Adrenal gland (tissue), 12 donors: ENCODE measurements around the gene STXBP4. TPM values are rescaled to one million over a fixed set of nuclear protein-coding genes. Genes with fewer than 3 reads are reported as not detected.

Experiments
- DNase-seq, 7 donors: peaks; one replicate each; pipeline ENCODE4 v3.0.0-alpha.2; 2019 to 2020
- H3K27ac ChIP-seq, 5 donors: fragments of 200-600 bp; sonication (generic) in 4 of 5; 1 replicate in 3 of 5; 2 replicates in 2 of 5; pipeline versions ENCODE4 v1.5.1 to v1.8.0; 2016 to 2020; ENCODE audit warnings: mild to moderate bottlenecking in 1 of 5
- H3K27me3 ChIP-seq: fragments of 200-600 bp; 2 replicates; pipeline ENCODE4 v1.8.0; 2021
- H3K36me3 ChIP-seq, 2 donors: fragments of 200-600 bp; replicated peaks in 1 of 2; 1 replicate in 1 of 2; 2 replicates in 1 of 2; pipeline versions ENCODE4 v1.5.1 to v1.8.0; 2018 to 2022
- H3K4me1 ChIP-seq, 2 donors: fragments of 200-600 bp; replicated peaks in 1 of 2; 1 replicate in 1 of 2; 2 replicates in 1 of 2; pipeline versions ENCODE4 v1.5.1 to v1.8.0; 2018 to 2021
- H3K4me3 ChIP-seq, 4 donors: fragments of 200-600 bp; sonication (generic) in 3 of 4; one replicate each; pipeline ENCODE4 v1.5.1; 2016 to 2018
- H3K9me3 ChIP-seq, 3 donors: fragments of 200-600 bp; sonication (generic) in 1 of 3; replicated peaks in 1 of 3; 1 replicate in 2 of 3; 2 replicates in 1 of 3; pipeline versions ENCODE4 v1.5.1 to v1.8.0; 2016 to 2021
- CTCF ChIP-seq, 6 experiments: fragments of 450-650 bp in 4 of 6; fragments of 200-600 bp in 2 of 6; sonication (generic) in 1 of 6; IDR thresholded peaks; 1 replicate in 5 of 6; 2 replicates in 1 of 6; pipeline versions ENCODE4 v1.5.1 to v1.8.0; 2016 to 2021; ENCODE audit warnings: antibody characterized with exemption in 6 of 6, mild to moderate bottlenecking in 2 of 6, moderate library complexity in 1 of 6
- POLR2A ChIP-seq, 2 donors: fragments of 450-650 bp; IDR thresholded peaks; one replicate each; pipeline ENCODE4 v1.6.1; 2017; ENCODE audit warnings: antibody characterized with exemption in 2 of 2, mild to moderate bottlenecking in 2 of 2, moderate library complexity in 1 of 2
- WGBS, 4 donors: extraction: QIAGEN DNeasy Blood & Tissue Kit in 2 of 4; methylation state at CpG; one replicate each; pipeline versions ENCODE4 v1.1.5 to v1.1.7; 2013 to 2017; 5-methylcytosine and 5-hydroxymethylcytosine counted together
- intact Hi-C, 2 donors: fragments of 100-400 bp; cut with DNase I; formaldehyde crosslinking; loops; one replicate each; pipeline versions ENCODE4 v1.14.1 to v1.15.0; 2022 to 2023
- polyA plus RNA-seq, 3 donors: library from polyadenylated mRNA; stranded (reverse); fragments of 200-250 nt in 2 of 3; fragments of 350-450 nt in 1 of 3; fragmentation: Illumina TruSeq in 1 of 3; extraction: RNeasy Lipid Tissue Mini Kit (QIAGEN cat#74804) in 1 of 3; gene quantifications; one replicate each; pipeline ENCODE4 v1.2.3, GENCODE V29; 2013 to 2014
- total RNA-seq, 9 donors: library from RNA; depleted of rRNA in 4 of 9; stranded (reverse); fragments of >200 nt in 4 of 9; fragments of 120-200 nt in 1 of 9; fragmentation: NEBNext Ultra II Directional in 1 of 9; extraction: Animal tissue kit (Norgen Biotek cat#: 25700) in 1 of 9; gene quantifications; one replicate each; pipeline versions ENCODE4 v1.1.0 to v1.2.4, GENCODE V29; 2013 to 2023
- donor health status: healthy with polysubstance abuse.
- donor health status: Bipolar disorder and iron deficiency.
- donor health status: DM: yes; HTN: yes; CAD: no.
- donor health status: DM: no; HTN: no; CAD: no.
- donor health status: DM: no; HTN: no; CAD: no.
- donor health status: DM: yes; HTN: yes; CAD: no.

The STXBP4 gene
- total and polyA plus RNA-seq, 12 donors = 0.81 to 50.7 (median 11.6) TPM

GRCh38 chr17:55062921-55063320 lies 94.4 kb downstream of the STXBP4 start:
- no peaks in the 10 kb centered on the region for H3K4me1 ChIP-seq
- 96 to 100% (median 99%) methylated on average over 1 of the region's 1 CpG for WGBS, 4 donors

GRCh38 chr17:55063885-55064874 lies 95.6 kb downstream of the STXBP4 start:
- H3K4me3 ChIP-seq = no peak overlapping the region
- H3K27me3 ChIP-seq = no peaks in the 10 kb centered on the region
- DNase-seq = no peak
- no peaks in the 10 kb centered on the region for H3K9me3 ChIP-seq
- no peaks in the 10 kb centered on the region for H3K36me3 ChIP-seq
- no peaks in the 10 kb centered on the region for H3K4me1 ChIP-seq
- TF ChIP-seq POLR2A (IDR thresholded peaks at IDR 0.05) (no peak), CTCF (IDR thresholded peaks at IDR 0.05) (no peak)
- WGBS, 4 donors = 91% methylated on average over 16 of the region's 16 CpGs
- no peak overlapping the region for H3K27ac ChIP-seq
- intact Hi-C loops = no loop called here

More at GRCh38 chr17:55062921-55063320, 94.4 kb downstream of the STXBP4 start:
- Histone ChIP-seq H3K36me3 (no peaks in the 10 kb centered on the region), H3K27ac (no peak overlapping the region), H3K27me3 (no peaks in the 10 kb centered on the region), H3K9me3 (no peaks in the 10 kb centered on the region), H3K4me3 (no peak overlapping the region)
- intact Hi-C loops = no loop called here
- TF ChIP-seq POLR2A (IDR thresholded peaks at IDR 0.05) (no peak), CTCF (IDR thresholded peaks at IDR 0.05) (no peak)
- DNase-seq = no peak

GRCh38 chr17:55067697-55068439 lies 99.3 kb downstream of the STXBP4 start:
- H3K27me3 ChIP-seq = no peaks in the 10 kb centered on the region
- intact Hi-C loops = no loop called here
- 59 to 70% (median 64%) methylated on average over 1 of the region's 1 CpG for WGBS, 4 donors

More at GRCh38 chr17:55067697-55068439, 99.3 kb downstream of the STXBP4 start:
- Histone ChIP-seq H3K4me1 (peaks cover 0 to 5% of the 10 kb centered on the region in 2 donors), H3K4me3 (no peak overlapping the region), H3K36me3 (no peaks in the 10 kb centered on the region), H3K27ac (no peak overlapping the region), H3K9me3 (no peaks in the 10 kb centered on the region)
- DNase-seq = no peak
- TF ChIP-seq CTCF (IDR thresholded peaks at IDR 0.05) (no peak), POLR2A (IDR thresholded peaks at IDR 0.05) (no peak)
